NCI-H524 treated with DMSO at 0.1 percent for 48 hours (cell line): ENCODE results near the gene LYRM4.
"Not testable (repeated sequence)": the region's sequence is repeated elsewhere in the genome, so short reads cannot be mapped to it uniquely, and the experiment has no call there.

Source experiments
- DNase-seq: peaks from one replicate; lab custom pipeline; 2025; lab: John Stamatoyannopoulos, UW

LYRM4 gene

DNA sequence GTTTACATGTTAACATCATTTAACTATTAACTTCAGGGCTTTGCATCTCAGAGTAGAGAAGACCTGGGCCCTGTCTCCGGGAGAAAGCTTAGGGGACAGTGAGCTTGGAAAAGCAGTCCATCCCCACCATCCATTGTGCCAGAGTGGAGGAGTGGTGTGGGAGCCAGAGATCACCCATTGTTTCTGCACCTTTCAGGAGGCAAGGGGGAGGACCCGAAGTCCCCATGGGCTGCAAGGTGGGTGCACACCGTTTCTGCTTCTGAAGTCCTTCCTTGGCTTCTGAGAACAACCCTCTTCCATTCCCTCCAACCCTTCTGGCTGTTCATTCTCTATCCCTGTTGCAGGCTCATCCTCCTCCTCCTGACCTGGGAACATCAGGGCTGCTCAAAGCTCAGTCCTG is 179.6 kb downstream of the LYRM4 start:
- DNase-seq = no peak

DNA sequence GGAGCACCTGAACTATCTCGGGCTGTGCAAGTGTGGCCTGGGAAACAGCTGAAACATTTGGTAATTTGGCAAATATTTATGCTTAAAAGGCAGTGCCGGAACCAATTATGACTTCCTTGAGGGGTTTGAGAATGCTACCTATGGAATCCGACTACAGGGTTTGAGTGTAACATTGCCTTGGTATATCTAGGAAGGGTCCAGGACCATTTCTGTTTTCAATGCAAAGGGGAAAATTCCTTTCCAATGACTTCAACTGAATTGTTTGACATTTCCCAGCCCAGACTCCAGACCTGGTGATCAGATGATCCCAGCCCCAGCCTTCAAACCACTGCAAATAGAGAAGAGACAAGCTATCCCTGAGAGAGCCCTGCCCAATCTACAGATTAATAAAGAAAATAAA is 180.2 kb downstream of the LYRM4 start:
- DNase-seq = no peak

- DNase-seq = no peak
Observed at GRCh38 chr6:5079692-5080091, 181.1 kb downstream of the LYRM4 start.

DNA sequence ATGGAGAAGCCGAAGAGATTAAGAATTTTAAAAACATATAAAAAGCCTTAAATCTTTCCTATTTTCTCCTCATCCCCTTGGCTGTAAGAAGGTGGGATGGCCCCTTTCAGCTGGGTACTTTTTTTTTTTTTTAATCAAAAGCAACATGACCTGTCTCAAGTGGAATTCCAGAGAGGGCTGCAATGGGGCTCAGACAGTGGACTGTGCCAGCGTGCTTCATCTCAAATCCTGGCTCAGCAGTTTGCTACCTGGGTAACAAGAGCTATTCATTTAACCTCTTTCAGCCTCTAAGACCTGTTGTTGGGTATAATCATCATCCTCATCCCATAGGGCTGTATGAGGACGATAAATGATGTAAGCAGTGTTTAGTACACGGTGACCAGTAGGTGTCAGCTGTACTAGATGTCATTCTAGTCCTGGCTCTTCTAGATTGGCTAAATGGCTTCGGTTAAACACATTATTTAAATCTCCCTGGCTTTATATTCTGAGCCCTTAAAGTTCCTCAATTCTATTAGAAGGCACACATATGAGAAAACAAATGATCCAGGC is 182.6 kb downstream of the LYRM4 start:
- no peak for DNase-seq

DNA sequence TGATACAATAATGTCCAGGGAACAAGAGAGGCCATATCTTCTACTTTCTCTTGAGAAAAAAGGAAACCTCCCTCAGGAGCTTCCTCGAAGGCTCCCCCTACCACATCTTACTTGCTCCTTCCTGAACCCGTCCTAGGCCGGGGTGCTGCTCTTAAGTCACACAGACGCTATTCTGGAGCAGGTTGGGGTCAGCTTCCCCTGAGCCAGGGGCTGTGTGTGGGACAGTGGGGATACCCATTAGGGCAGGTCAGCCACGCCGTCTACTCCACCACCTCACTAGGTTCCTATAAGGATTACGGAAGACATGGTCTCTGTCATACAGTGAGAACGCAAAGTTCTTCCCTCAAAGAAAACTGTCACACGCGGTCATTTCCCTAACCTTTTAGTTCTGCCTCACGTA is 183.8 kb downstream of the LYRM4 start:
- no peak for DNase-seq

GRCh38 chr6:5073992-5074391 is 186.8 kb downstream of the LYRM4 start:
- no peak for DNase-seq

DNA sequence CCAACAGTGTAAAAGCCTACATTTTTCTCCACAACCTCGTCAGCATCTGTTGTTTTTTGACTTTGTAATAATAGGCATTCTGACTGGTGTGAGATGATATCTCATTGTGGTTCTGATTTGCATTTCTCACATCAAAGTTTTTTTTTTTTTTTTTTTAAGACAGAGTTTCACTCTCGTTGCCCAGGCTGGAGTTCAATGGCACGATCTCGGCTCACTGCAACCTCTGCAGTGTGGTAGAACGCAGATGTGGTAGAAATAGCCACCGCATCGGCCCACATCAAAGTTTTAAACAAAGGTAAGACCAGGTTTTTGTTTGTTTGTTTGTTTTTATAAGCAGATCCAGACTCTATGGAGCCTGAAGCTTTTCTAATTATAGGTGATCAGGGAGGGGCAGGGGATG is 188.3 kb downstream of the LYRM4 start:
- DNase-seq = no peak

DNA sequence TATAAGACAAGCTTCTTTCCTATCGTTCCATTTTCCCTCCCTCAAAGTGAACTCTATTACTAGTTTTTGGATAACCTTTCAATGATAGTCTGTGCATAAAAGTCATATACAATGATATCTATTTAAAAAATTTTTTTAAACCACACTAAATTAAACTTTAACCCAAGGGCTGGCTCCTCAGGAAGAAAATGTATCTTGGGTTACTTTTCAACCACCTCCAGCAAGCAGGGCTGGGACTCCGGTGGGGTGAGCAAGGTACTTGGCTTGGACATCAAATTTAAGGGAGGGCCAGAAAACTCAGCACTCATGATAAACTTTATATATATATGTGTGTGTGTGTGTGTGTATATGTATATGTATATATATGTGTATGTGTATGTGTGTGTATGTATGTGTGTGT is 189.5 kb downstream of the LYRM4 start:
- no peak for DNase-seq

GRCh38 chr6:5068153-5068751 is 192.5 kb downstream of the LYRM4 start:
- DNase-seq = no peak

GRCh38 chr6:5067305-5067704 is 193.4 kb downstream of the LYRM4 start:
- no peak for DNase-seq

DNA sequence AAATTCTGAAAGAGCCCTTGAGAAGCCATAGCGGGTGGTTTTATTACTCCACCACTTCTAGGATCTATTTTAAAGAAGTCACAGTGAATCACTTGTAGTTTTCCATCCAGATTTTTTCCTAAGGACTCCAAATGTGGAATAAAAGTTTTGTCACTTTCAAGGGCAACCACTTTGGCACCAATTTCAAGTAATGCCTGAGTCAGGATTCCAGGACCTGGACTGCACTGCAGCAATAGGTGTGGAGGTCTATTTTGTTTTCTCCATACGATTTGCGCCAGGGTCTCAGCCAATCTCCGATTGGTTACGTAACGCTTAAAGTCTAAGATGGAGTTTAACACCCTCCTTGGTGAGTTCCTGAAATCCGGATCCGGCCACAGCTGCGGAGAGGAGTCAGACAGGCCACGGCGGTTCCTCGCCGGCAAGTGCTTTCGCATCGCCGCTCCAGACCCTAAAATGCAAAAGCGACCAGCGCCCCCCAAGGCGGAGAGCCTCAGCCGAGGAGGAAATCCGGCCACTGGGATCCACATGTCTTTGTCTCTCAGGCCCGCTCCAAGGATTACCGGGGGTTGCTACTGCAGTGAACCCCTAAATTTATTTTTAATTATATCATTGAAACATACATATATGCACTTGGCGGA is 194.2 kb downstream of the LYRM4 start:
- DNase-seq = no peak

DNA sequence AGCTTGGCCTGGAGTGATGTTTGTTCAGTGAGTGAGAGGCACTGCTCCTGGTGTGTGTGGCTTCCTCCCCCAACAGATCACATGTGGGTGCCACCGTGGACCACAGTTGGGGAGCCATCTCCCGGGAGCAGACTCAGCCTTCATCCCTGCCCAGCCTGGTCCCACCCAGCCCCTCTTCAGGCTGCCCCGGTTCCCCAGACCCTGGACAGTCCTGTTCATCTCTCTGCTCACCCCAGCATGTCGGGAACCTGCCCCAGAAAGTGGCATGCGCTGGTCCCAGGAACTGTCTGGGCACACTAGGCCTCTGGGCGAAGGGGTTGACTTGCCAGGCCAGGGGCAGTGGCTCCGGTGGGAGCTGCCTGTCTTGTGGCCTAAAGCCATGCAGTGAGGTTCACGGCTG is 197.1 kb downstream of the LYRM4 start:
- no peak for DNase-seq

GRCh38 chr6:5061152-5061551 is 199.6 kb downstream of the LYRM4 start:
- no peak for DNase-seq

DNA sequence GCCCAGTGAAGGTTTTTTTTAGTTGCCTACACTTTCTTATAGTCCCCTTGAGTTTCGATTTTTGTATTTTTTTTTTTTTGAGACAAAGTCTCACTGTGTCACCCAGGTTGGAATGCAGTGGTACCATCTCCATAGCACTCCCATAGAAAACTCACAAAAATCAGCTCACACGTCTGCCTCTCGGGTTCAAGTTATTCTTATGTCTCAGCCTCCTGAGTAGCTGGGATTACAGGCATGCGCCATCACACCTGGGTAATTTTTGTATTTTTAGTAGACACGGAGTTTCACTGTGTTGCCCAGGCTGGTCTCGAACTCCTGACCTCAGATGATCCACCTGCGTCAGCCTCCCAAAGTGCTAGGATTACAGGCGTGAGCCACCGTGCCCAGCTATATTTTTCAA is 200.3 kb downstream of the LYRM4 start:
- not testable (repeated sequence) for DNase-seq

GRCh38 chr6:5059036-5059896 is 201.5 kb downstream of the LYRM4 start:
- no peak for DNase-seq
